Epidermal melanocyte (primary cell): ENCODE data around the gene ATPAF2.
A peak's percentile ranks its signal among the peaks of the same experiment; 100 is the strongest.

Experiments used
- DNase-seq: peaks from one replicate; pipeline ENCODE4 v3.0.0; 2011; ENCODE audit warnings: low spot score; ENCODE audit not compliant: insufficient read length

Gene ATPAF2

GRCh38 chr17:17985555-17985954 is 53.4 kb downstream of the ATPAF2 start:
- DNase-seq = no peak

GRCh38 chr17:17985153-17985552 is 53.8 kb downstream of the ATPAF2 start:
- no peak for DNase-seq

GRCh38 chr17:17983776-17984175 is 55.2 kb downstream of the ATPAF2 start:
- no peak for DNase-seq

- no peak for DNase-seq
These were observed 55.6 kb downstream of the ATPAF2 start for GRCh38 chr17:17983376-17983775.

DNA sequence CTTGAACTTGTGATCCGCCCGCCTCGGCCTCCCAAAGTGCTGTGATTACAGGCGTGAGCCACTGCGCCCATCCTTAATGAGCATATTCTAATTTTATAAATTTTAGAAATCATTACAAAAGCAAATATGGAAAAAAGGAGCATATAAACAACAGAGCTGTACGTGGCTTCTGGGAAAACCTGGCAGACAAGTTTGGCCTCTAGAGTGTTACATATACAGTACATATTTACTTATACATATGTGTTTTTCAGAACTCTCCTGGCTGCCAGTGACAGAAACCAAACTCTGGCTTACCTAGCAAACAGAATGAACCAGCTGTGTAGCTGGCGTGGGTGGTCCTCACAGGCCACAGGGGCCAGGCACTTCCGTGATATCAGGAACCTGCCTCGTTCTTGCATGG is 56.2 kb downstream of the ATPAF2 start:
- DNase-seq = no peak

GRCh38 chr17:17981330-17981729 is 57.6 kb downstream of the ATPAF2 start:
- DNase-seq = no peak

GRCh38 chr17:17979778-17980177 is 59.2 kb downstream of the ATPAF2 start:
- no peak for DNase-seq

- no peak for DNase-seq
These were observed 60.2 kb downstream of the ATPAF2 start for GRCh38 chr17:17978481-17979424.

DNA sequence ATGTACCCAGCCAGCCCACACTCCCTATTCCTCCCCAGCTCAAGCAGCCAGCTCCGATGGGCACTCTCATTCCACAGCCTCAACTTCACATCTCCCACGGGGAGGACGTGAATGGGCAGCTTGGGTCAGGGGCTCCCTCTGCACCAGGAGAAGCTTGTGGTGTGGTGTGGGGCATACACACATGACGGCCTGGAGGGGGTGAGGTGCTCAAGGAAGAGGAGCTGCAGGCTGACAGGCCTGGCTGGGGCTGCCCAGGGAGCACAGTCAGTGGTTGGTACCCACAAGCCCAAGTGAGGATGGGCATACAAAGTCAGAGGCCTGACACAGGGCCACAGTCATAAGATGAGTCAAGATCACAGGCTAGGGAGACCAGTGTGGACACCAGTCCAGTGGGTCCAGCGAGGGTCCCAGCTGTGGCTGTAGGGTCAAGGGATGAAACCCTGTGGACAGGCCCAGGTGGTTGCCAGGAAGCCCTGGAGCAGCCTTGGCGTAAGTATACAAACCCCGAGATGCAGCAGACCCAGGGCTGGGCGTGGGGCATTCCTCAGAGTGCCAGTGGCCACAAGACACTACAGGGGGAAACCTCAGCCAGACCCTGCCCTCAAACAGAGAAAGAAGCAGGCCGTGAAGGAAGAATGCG is 61.9 kb downstream of the ATPAF2 start:
- no peak for DNase-seq

- no peak for DNase-seq
These were observed 63.5 kb downstream of the ATPAF2 start for GRCh38 chr17:17975436-17975835.

DNA sequence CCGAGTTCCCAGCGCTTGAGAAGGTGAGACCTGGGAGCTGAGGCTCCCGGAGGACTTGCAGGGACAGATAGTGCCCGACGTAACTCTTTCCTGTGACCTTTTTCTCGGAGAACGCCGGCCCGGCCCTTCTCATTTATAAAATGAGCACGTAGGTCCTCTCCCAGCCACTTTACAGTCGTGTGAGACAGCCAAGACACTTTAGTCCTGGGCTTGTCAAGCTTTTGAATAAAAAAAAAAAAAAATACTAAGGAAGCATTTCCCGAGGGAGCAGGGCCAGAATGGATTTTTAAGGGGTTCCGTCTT is 66.1 kb downstream of the ATPAF2 start:
- no peak for DNase-seq

DNA sequence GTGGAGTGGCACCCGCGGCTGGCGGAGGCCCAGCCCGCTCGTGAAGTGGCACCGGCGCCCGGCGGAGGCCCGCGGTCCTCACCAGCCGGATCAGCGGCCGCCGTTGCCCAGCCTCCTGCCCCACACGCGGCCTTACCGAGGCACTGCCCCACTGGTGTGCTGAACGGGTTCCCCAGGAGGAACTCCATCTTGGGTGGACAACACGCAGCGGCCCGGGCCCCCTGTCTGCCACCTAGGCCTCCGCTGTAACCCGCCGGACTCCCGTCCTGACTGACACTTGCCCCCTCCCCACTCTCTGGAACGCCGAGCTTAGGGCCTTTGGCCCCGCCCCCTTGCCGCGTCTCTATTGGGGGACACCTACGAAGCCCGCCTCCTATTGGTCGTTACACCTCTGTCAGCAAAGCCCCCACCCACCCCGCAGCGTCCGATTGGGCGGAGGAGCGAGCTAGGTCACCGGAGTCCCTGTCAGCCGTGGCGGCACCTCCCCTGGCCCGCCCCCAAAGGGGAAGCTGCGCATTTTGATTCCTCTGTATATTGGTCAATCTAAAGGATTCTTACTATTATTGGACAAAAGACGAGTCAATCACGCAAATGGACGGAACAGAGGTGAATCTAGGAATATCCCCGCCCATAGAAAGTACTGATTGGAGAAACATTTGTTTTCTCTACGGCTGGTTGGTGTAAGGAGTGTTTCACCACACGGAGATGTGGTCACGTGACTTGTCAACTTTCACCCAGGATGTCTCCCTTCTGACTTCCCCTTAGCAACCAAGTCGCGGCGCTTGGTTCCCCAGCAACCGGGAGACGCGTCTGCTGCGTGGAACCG is 66.6 kb downstream of the ATPAF2 start, which contains the start of the genes DRC3 and TOM1L2:
TSS of gene DRC3 (plus strand) at position 737 of the 826 bp plus-strand sequence. CDS start 4,737 bp downstream, outside the sequence.
TSS of gene TOM1L2 (minus strand) at position 275 of the 826 bp plus-strand sequence. CDS start at position 188, 87 bp downstream.
- DNase-seq = peak; percentile 100

DNA sequence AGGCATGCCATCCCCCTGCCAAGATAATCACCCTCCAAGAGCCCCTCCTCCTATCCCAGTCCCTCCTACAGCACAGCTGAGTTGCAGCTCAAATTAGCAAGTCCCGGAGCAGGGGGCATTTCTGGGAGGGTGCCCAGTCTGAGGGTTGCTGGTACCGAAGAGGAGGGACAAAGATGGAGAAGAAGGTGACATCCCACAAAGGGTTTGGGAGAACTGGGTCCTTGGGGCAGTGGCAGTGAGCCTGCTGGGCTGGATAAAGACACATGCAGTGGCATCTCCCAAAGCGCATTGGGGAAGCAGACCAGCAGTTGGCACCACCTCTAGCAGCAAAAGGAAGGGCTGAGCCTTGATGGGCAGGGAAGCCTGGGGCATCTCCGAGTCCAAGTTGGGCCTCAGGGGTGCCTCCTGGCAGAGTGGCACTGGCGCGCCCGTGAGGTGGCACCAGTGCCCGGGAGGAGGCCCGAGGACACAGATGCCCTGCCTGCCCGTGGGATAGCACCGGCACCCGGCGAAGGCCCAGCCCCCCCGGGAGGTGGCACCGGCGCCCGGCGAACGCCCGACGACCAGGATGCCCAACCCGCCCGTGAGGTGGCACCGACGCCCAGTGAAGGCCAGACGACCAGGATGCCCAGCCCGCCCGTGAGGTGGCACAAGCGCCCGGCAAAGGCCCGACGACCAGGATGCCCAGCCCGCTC is 67.4 kb downstream of the ATPAF2 start:
- no peak for DNase-seq

- DNase-seq = no peak
These were observed 68.1 kb downstream of the ATPAF2 start for GRCh38 chr17:17970699-17971430.
